Nephron progenitor cell (in vitro differentiated cells): ENCODE results near the gene TDRD7.

Experiments used
- DNase-seq: peaks from one replicate; pipeline ENCODE4 v3.0.0; 2021
- H3K27ac Mint-ChIP-seq: 2 replicates; pipeline ENCODE4 v1.8.0; 2021; ENCODE audit warnings: mild to moderate bottlenecking, moderate library complexity, mixed read lengths
- H3K27me3 Mint-ChIP-seq: 2 replicates; pipeline ENCODE4 v1.8.0; 2021; ENCODE audit warnings: mild to moderate bottlenecking, low read depth, mixed read lengths; ENCODE audit not compliant: poor library complexity
- H3K36me3 Mint-ChIP-seq: 2 replicates; pipeline ENCODE4 v1.8.0; 2021; ENCODE audit warnings: low read depth, mixed read lengths
- H3K4me1 Mint-ChIP-seq: 2 replicates; pipeline ENCODE4 v1.8.0; 2021; ENCODE audit warnings: mixed read lengths
- H3K4me3 Mint-ChIP-seq: 2 replicates; pipeline ENCODE4 v1.8.0; 2021; ENCODE audit warnings: mild to moderate bottlenecking, moderate library complexity, mixed read lengths
- H3K9me3 Mint-ChIP-seq: 2 replicates; pipeline ENCODE4 v1.8.0; 2021; ENCODE audit warnings: mild to moderate bottlenecking, moderate library complexity, mixed read lengths
- CTCF ChIP-seq: fragments of 200-600 bp; sonication (generic); IDR thresholded peaks from 2 replicates; pipeline ENCODE4 v1.5.0; 2021; ENCODE audit warnings: antibody characterized with exemption

Gene TDRD7

GRCh38 chr9:97468658-97469448, 57.0 kb downstream of the TDRD7 start:
- peak; percentile 72 for TF ChIP-seq CTCF
- no peak overlapping the region for H3K27ac Mint-ChIP-seq
- DNase-seq: peak; percentile 71
- H3K4me3 Mint-ChIP-seq: no peak overlapping the region
- H3K4me1 Mint-ChIP-seq: no peaks in the 10 kb centered on the region
- no peaks in the 10 kb centered on the region for H3K36me3 Mint-ChIP-seq
- peaks cover 15% of the 10 kb centered on the region for H3K27me3 Mint-ChIP-seq
- H3K9me3 Mint-ChIP-seq: no peaks in the 10 kb centered on the region

- peak; percentile 8 for DNase-seq
- H3K36me3 Mint-ChIP-seq: no peaks in the 10 kb centered on the region
- no peaks in the 10 kb centered on the region for H3K4me1 Mint-ChIP-seq
- H3K9me3 Mint-ChIP-seq: no peaks in the 10 kb centered on the region
- no peak overlapping the region for H3K27ac Mint-ChIP-seq
- no peak overlapping the region for H3K4me3 Mint-ChIP-seq
- H3K27me3 Mint-ChIP-seq: peaks cover 21% of the 10 kb centered on the region
- peak; percentile 6 for TF ChIP-seq CTCF
Observed at GRCh38 chr9:97470076-97470475, 58.2 kb downstream of the TDRD7 start.

GRCh38 chr9:97473717-97474116, 61.8 kb downstream of the TDRD7 start:
- no peak for DNase-seq
- Mint-ChIP-seq H3K36me3 (no peaks in the 10 kb centered on the region), H3K4me3 (no peak overlapping the region), H3K9me3 (no peaks in the 10 kb centered on the region), H3K27ac (no peak overlapping the region), H3K4me1 (no peaks in the 10 kb centered on the region), H3K27me3 (peaks cover 25% of the 10 kb centered on the region)
- no peak for TF ChIP-seq CTCF

- Mint-ChIP-seq H3K27ac (no peak overlapping the region), H3K36me3 (no peaks in the 10 kb centered on the region), H3K9me3 (no peaks in the 10 kb centered on the region), H3K4me3 (no peak overlapping the region), H3K4me1 (no peaks in the 10 kb centered on the region), H3K27me3 (peaks cover 25% of the 10 kb centered on the region)
- no peak for DNase-seq
- no peak for TF ChIP-seq CTCF
Observed at GRCh38 chr9:97474372-97474925, 62.6 kb downstream of the TDRD7 start.

GRCh38 chr9:97475059-97475458, 63.2 kb downstream of the TDRD7 start:
- no peak overlapping the region for H3K4me3 Mint-ChIP-seq
- no peaks in the 10 kb centered on the region for H3K36me3 Mint-ChIP-seq
- no peaks in the 10 kb centered on the region for H3K9me3 Mint-ChIP-seq
- no peak for TF ChIP-seq CTCF
- DNase-seq: no peak
- H3K27me3 Mint-ChIP-seq: peaks cover 25% of the 10 kb centered on the region
- H3K27ac Mint-ChIP-seq: no peak overlapping the region
- no peaks in the 10 kb centered on the region for H3K4me1 Mint-ChIP-seq
